DOHH2 (cell line): Measurements from ENCODE around the gene RNPS1.

Experiments
- EZH2phosphoT487 ChIP-seq: fragments of 200-600 bp; sonication (generic); IDR thresholded peaks from 2 replicates; pipeline ENCODE4 v1.6.1; 2017; ENCODE audit warnings: borderline replicate concordance, mild to moderate bottlenecking, antibody characterized with exemption, low read length, moderate library complexity, mixed read lengths
- TF ChIP-seq, protein P1 (sequence below): fragments of 200-600 bp; sonication (generic); IDR thresholded peaks from one replicate; pipeline ENCODE4 v1.5.1; 2014; ENCODE audit warnings: antibody characterized with exemption, mild to moderate bottlenecking, low read depth, low read length; ENCODE audit not compliant: poor library complexity, severe bottlenecking

DNA sequence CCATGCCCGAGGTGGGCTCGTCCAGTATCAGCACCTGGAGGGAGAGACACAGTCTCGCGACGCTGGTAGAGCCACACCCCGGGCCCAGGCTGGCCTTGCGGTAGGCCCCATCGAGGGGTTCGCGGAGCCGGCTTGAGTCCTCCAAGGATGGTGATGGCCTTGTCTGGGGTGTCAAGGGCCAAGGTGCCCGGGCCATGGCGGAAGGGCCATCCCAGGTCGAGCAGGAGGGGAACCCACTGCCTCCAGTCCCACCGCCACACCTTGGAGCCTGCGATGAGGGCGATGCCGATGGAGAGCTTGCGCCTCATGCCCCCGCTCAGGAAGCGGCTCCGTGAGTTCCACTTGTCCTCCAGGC lies 29.6 kb upstream of the RNPS1 start:
- TF ChIP-seq, protein P1, sequence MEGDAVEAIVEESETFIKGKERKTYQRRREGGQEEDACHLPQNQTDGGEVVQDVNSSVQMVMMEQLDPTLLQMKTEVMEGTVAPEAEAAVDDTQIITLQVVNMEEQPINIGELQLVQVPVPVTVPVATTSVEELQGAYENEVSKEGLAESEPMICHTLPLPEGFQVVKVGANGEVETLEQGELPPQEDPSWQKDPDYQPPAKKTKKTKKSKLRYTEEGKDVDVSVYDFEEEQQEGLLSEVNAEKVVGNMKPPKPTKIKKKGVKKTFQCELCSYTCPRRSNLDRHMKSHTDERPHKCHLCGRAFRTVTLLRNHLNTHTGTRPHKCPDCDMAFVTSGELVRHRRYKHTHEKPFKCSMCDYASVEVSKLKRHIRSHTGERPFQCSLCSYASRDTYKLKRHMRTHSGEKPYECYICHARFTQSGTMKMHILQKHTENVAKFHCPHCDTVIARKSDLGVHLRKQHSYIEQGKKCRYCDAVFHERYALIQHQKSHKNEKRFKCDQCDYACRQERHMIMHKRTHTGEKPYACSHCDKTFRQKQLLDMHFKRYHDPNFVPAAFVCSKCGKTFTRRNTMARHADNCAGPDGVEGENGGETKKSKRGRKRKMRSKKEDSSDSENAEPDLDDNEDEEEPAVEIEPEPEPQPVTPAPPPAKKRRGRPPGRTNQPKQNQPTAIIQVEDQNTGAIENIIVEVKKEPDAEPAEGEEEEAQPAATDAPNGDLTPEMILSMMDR = no peak
- no peak for TF ChIP-seq EZH2phosphoT487
